GM12874 (cell line): ENCODE measurements around the gene SPRTN.
A peak's percentile ranks its signal among the peaks of the same experiment; 100 is the strongest.

Experiments used
- CTCF ChIP-seq: IDR thresholded peaks from 2 replicates; pipeline ENCODE4 v1.5.1; 2011; ENCODE audit warnings: low read depth, mild to moderate bottlenecking, control low read depth, low read length, moderate library complexity; ENCODE audit not compliant: insufficient read depth

The SPRTN gene

GRCh38 chr1:231315887-231316286 is 22.2 kb upstream of the SPRTN start:
- TF ChIP-seq CTCF, result peak; percentile 83

DNA sequence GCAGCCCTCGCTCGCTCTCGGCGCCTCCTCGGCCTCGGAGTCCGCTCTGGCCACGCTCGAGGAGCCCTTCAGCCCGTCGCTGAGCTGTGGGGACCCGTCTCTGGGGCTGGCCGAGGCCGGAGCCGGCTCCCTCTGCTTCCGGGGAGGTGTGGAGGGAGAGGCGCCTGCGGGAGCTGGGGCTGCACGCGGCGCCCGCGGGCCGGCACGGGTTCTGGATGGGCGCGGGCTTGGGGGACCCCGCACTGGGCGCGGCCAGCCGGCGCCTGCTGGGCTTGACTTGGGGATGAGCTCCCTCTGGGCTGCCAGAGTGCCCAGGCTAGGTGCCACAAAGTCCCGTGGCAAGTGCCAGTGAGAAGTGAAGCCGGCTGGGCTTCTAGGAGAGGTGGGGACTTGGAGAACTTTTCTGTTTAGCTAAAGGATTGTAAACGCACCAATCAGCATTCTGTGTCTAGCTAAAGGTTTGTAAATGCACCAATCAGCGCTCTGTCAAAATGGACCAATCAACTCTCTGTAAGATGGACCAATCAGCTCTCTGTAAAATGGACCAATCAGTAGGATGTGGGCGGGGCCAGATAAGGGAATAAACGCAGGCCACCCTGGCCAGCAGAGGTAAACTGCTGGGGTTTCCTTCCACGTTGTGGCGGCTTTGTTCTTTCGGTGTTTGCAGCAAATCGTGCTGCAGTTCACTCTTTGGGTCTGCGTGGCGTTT is 20.6 kb upstream of the SPRTN start:
- TF ChIP-seq CTCF, result no peak

GRCh38 chr1:231318015-231318355 is 20.1 kb upstream of the SPRTN start:
- no peak for TF ChIP-seq CTCF

GRCh38 chr1:231318568-231318967 is 19.5 kb upstream of the SPRTN start:
- TF ChIP-seq CTCF, result no peak

DNA sequence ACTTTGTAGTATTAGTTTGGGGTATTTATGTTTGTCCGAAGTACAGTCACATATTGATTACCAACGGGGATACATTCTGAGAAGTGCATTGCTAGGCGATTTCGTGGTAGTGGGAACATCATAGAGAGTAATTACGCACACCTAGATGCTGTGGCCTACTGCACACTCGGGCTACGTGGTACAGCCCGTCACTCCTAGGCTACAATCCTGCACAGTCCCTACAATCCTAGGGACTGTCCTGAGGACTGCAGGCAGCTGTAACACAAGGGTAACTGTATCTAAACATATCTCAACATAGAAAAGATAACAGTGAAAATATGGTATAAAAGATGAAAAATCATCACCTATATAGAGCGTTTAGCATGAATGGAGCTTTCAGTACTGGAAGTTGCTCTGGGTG is 19.0 kb upstream of the SPRTN start:
- no peak for TF ChIP-seq CTCF

GRCh38 chr1:231322880-231323530 is 15.1 kb upstream of the SPRTN start:
- TF ChIP-seq CTCF, result peak; percentile 14; the same call in 1 of the 2 replicates

DNA sequence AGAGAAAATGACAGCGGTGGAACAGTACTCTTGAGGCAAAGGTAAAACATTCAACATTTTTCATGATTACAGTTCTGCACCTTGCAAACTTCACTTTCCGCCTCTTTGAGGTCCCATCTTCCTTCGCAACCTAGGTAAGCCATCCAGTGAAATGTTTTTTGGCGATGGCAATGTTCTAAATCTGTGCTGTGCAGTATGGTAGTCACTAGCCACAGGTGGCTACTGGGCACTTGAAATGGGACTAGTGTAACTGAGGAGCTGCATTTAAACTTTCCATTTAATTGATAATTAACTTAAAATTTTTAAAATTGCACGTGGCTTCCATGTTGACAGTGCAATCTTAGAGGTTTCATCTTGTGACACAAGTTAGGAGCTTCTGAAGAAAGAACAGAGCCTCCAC is 13.4 kb upstream of the SPRTN start:
- TF ChIP-seq CTCF, result no peak
